ENCODE measurements around the gene PLPP1. TPM values are rescaled to one million over a fixed set of nuclear protein-coding genes. Genes with fewer than 3 reads are reported as not detected.
A peak's percentile ranks its signal among the peaks of the same experiment; 100 is the strongest.

Gene PLPP1
- total RNA-seq, 1 experiment from 2014 or later = 35.4 TPM

GRCh38 chr5:55471468-55471867, 63.3 kb downstream of the PLPP1 start:
- H3K27me3 ChIP-seq (replicated peaks) = no peaks in the 10 kb centered on the region
- no peak overlapping the region for H3K27ac ChIP-seq
- H3K4me3 ChIP-seq = no peak overlapping the region
- no peaks in the 10 kb centered on the region for H3K4me1 ChIP-seq (replicated peaks)
- H3K9me3 ChIP-seq (replicated peaks) = no peaks in the 10 kb centered on the region
- DNase-seq (ENCODE audit: low read depth in 1 of 2, low spot score in 2 of 2) = no peak
- H3K36me3 ChIP-seq = no peaks in the 10 kb centered on the region

- no peak for DNase-seq (ENCODE audit: low read depth in 1 of 2, low spot score in 2 of 2)
- Histone ChIP-seq H3K36me3 (no peaks in the 10 kb centered on the region), H3K27ac (no peak overlapping the region), H3K27me3 (replicated peaks) (no peaks in the 10 kb centered on the region), H3K4me1 (replicated peaks) (no peaks in the 10 kb centered on the region), H3K4me3 (no peak overlapping the region), H3K9me3 (replicated peaks) (no peaks in the 10 kb centered on the region)
Measured at GRCh38 chr5:55470282-55470681, 64.5 kb downstream of the PLPP1 start.

GRCh38 chr5:55469839-55470238, 64.9 kb downstream of the PLPP1 start:
- no peak for DNase-seq (ENCODE audit: low read depth in 1 of 2, low spot score in 2 of 2)
- H3K9me3 ChIP-seq (replicated peaks) = no peaks in the 10 kb centered on the region
- no peak overlapping the region for H3K4me3 ChIP-seq
- H3K27me3 ChIP-seq (replicated peaks) = no peaks in the 10 kb centered on the region
- H3K4me1 ChIP-seq (replicated peaks) = no peaks in the 10 kb centered on the region
- H3K27ac ChIP-seq = no peak overlapping the region
- no peaks in the 10 kb centered on the region for H3K36me3 ChIP-seq

- no peak overlapping the region for H3K4me3 ChIP-seq
- H3K4me1 ChIP-seq (replicated peaks) = no peaks in the 10 kb centered on the region
- DNase-seq (ENCODE audit: low read depth in 1 of 2, low spot score in 2 of 2) = peak in 1 of 2 experiments; percentile 16
- H3K9me3 ChIP-seq (replicated peaks) = no peaks in the 10 kb centered on the region
- no peaks in the 10 kb centered on the region for H3K36me3 ChIP-seq
- H3K27me3 ChIP-seq (replicated peaks) = no peaks in the 10 kb centered on the region
- H3K27ac ChIP-seq = no peak overlapping the region
Measured at GRCh38 chr5:55467862-55468551, 66.8 kb downstream of the PLPP1 start.

- Histone ChIP-seq H3K9me3 (replicated peaks) (no peaks in the 10 kb centered on the region), H3K4me1 (replicated peaks) (no peaks in the 10 kb centered on the region), H3K36me3 (no peaks in the 10 kb centered on the region), H3K27ac (no peak overlapping the region), H3K4me3 (no peak overlapping the region), H3K27me3 (replicated peaks) (no peaks in the 10 kb centered on the region)
- DNase-seq (ENCODE audit: low read depth in 1 of 2, low spot score in 2 of 2) = no peak
Measured at GRCh38 chr5:55463613-55464012, 71.2 kb downstream of the PLPP1 start.

- DNase-seq (ENCODE audit: low read depth in 1 of 2, low spot score in 2 of 2) = no peak
- no peaks in the 10 kb centered on the region for H3K27me3 ChIP-seq (replicated peaks)
- no peaks in the 10 kb centered on the region for H3K9me3 ChIP-seq (replicated peaks)
- no peaks in the 10 kb centered on the region for H3K36me3 ChIP-seq
- no peak overlapping the region for H3K27ac ChIP-seq
- no peak overlapping the region for H3K4me3 ChIP-seq
- peaks cover 12% of the 10 kb centered on the region for H3K4me1 ChIP-seq (replicated peaks)
Measured at GRCh38 chr5:55459572-55459971, 75.2 kb downstream of the PLPP1 start.

GRCh38 chr5:55456216-55456895, 78.4 kb downstream of the PLPP1 start:
- Histone ChIP-seq H3K27ac (peak overlapping the region; percentile 25; the same call in 1 of the 2 replicates), H3K4me1 (replicated peaks) (peaks cover 12% of the 10 kb centered on the region), H3K9me3 (replicated peaks) (no peaks in the 10 kb centered on the region), H3K4me3 (no peak overlapping the region), H3K27me3 (replicated peaks) (no peaks in the 10 kb centered on the region), H3K36me3 (no peaks in the 10 kb centered on the region)
- DNase-seq (ENCODE audit: low read depth in 1 of 2, low spot score in 2 of 2) = peak in 1 of 2 experiments; percentile 31

GRCh38 chr5:55454282-55454681, 80.5 kb downstream of the PLPP1 start:
- Histone ChIP-seq H3K27ac (no peak overlapping the region), H3K4me1 (replicated peaks) (peaks cover 12% of the 10 kb centered on the region), H3K9me3 (replicated peaks) (no peaks in the 10 kb centered on the region), H3K36me3 (no peaks in the 10 kb centered on the region), H3K27me3 (replicated peaks) (no peaks in the 10 kb centered on the region), H3K4me3 (no peak overlapping the region)
- no peak for DNase-seq (ENCODE audit: low read depth in 1 of 2, low spot score in 2 of 2)

- Histone ChIP-seq H3K27me3 (replicated peaks) (no peaks in the 10 kb centered on the region), H3K9me3 (replicated peaks) (no peaks in the 10 kb centered on the region), H3K27ac (no peak overlapping the region), H3K4me3 (no peak overlapping the region), H3K4me1 (replicated peaks) (peaks cover 12% of the 10 kb centered on the region), H3K36me3 (no peaks in the 10 kb centered on the region)
- no peak for DNase-seq (ENCODE audit: low read depth in 1 of 2, low spot score in 2 of 2)
Measured at GRCh38 chr5:55453211-55453610, 81.6 kb downstream of the PLPP1 start.

- Histone ChIP-seq H3K4me3 (no peak overlapping the region), H3K27ac (no peak overlapping the region), H3K36me3 (no peaks in the 10 kb centered on the region), H3K27me3 (replicated peaks) (no peaks in the 10 kb centered on the region), H3K4me1 (replicated peaks) (peaks cover 12% of the 10 kb centered on the region), H3K9me3 (replicated peaks) (no peaks in the 10 kb centered on the region)
- DNase-seq (ENCODE audit: low read depth in 1 of 2, low spot score in 2 of 2) = no peak
Measured at GRCh38 chr5:55451976-55452375, 82.8 kb downstream of the PLPP1 start.

- H3K9me3 ChIP-seq (replicated peaks) = no peaks in the 10 kb centered on the region
- H3K27ac ChIP-seq = no peak overlapping the region
- no peak overlapping the region for H3K4me3 ChIP-seq
- no peaks in the 10 kb centered on the region for H3K27me3 ChIP-seq (replicated peaks)
- no peak for DNase-seq (ENCODE audit: low read depth in 1 of 2, low spot score in 2 of 2)
- no peaks in the 10 kb centered on the region for H3K4me1 ChIP-seq (replicated peaks)
- H3K36me3 ChIP-seq = no peaks in the 10 kb centered on the region
Measured at GRCh38 chr5:55450050-55450765, 84.6 kb downstream of the PLPP1 start.

- Histone ChIP-seq H3K27me3 (replicated peaks) (no peaks in the 10 kb centered on the region), H3K27ac (no peak overlapping the region), H3K36me3 (no peaks in the 10 kb centered on the region), H3K9me3 (replicated peaks) (no peaks in the 10 kb centered on the region), H3K4me3 (no peak overlapping the region), H3K4me1 (replicated peaks) (no peaks in the 10 kb centered on the region)
- DNase-seq (ENCODE audit: low read depth in 1 of 2, low spot score in 2 of 2) = no peak
Measured at GRCh38 chr5:55446640-55447351, 88.0 kb downstream of the PLPP1 start.

- no peaks in the 10 kb centered on the region for H3K27me3 ChIP-seq (replicated peaks)
- H3K27ac ChIP-seq = no peak overlapping the region
- H3K4me1 ChIP-seq (replicated peaks) = no peaks in the 10 kb centered on the region
- no peak for DNase-seq (ENCODE audit: low read depth in 1 of 2, low spot score in 2 of 2)
- no peaks in the 10 kb centered on the region for H3K9me3 ChIP-seq (replicated peaks)
- no peak overlapping the region for H3K4me3 ChIP-seq
- H3K36me3 ChIP-seq = no peaks in the 10 kb centered on the region
Measured at GRCh38 chr5:55445791-55446190, 89.0 kb downstream of the PLPP1 start.

Data from SJSA1 (cell line).